Activated CD4-positive, alpha-beta T cell treated with anti-CD3 and anti-CD28 coated beads, Interleukin-2, amount 50 U/mL, for 48 hours (primary cell): ENCODE results near the gene HNRNPL.
"Not testable (repeated sequence)": the region's sequence is repeated elsewhere in the genome, so short reads cannot be mapped to it uniquely, and the experiment has no call there.

Experiments used
- DNase-seq, 2 experiments: peaks; one replicate each; pipeline ENCODE4 v3.0.0-alpha.2; 2020

The HNRNPL gene

DNA sequence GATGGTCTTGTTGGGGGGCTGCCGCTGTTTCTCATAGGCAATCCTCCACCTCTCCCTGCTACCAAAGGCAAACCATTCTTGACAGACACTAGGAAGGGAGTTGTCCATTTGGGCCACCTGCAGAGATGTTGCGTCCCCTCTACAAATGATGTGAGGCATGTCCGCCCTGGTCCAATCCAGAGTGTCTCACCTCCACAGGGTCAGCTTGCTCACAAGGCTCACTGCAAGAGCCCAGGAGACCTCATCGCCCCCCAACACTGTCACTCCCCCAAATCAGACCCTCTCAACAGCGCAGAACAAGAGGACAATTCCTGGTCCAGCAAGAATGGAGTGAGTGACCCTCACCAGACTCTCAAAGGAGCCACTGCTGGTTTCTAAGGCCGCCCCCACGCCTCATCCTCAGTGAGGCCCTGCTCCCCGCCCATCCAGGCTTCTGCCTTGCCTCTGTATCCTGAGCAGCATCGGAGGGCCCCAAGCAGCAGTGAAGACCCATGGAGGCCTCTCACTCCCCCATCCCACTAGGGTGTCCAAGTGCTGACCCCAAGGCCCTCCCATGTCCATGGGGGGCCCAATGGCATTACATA, 6.5 kb downstream of the HNRNPL start:
- DNase-seq = no peak

DNA sequence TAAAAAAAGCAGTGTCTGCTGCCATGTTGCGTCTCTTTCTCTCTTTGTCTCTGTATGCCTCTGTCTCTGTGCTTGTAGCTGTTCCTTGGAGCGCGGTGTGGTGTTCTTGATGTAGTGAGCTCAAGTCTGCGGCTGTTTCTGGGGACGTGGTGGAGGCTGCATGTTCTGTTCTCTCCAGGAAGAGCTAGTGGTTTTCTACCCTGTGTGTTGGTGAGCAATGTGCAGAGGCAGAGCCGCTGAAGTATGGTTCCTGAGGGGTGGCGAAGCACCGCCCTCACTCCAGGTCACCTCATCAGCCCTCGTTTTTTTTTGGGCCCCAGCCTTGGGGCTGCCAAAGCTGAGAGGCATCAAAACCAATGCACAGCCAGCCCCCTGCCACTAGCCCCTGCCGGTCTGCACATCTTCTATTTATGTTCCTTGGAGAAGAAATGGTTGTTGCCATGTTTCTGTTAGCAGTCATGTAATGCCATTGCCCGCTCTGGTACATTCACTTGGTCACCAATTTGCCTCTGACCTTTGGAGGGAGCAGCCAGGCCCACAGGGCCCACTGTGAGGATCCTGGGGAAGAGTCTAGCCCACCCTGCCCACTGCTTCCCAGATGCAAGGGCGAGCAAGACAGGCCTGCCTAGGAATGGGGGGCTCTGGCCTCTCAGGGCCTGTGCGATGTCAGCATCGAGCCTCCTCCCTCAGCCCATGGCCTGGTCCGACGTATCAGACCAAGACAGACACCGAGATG, 7.2 kb downstream of the HNRNPL start:
- DNase-seq = peak; percentile 54 to 68

DNA sequence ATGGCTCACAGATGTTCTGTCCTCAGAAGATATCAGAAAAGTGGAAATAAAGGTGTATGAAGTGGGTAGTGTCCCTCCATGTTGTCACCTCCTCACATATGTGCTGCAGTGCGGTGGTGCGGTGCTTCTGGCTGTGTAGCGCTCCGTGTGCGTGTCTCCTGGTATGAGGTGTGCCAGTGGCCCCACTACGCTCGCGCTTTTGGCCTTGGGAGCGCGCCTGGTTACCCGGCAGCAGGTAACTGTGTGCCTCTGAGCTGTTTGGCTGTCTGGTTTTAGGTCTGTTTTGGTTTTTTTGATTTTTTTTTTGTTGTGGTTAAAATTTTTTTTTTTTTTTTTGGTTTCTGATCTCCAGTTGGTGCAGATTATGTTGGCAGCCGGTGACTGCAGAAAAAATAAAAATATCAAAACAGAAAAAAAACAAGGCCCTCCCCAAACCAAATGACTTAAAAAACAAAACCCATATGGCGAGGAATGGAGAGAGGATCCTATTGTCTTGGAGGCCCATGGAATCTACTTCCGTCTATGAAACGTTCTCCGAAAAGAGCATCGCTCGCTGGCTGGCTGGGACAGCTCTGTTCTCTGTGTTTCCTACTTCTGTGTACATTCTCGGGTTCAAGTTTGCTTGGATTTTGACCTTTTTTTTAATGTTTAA, 7.9 kb downstream of the HNRNPL start:
- DNase-seq = no peak

DNA sequence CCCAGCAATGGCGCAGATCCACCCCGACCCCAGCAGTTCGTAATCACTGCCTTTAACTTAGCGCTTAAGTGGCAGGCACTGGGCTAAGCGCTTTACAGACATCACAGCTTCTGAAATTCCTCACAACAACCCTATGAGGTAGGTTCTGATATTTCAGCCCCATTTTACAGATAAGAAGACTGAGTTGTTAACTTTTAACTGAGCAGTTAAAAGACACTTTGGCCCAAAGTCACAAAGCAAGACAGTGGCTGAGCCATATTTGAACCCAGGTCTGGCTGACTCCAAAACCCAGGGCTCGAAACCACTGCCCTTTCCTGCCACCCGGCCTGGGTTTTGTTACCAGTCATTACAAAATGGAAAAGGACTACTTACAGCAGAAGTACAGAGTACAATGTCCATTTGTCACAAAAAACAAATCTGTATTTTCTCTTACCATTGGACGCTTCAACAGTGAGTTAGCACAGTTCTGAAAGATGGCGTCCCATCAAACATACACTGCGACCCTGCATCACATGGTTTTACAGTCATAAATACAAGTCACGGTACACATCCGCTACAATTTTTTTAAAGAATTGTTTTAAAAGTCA, 8.5 kb downstream of the HNRNPL start:
- no peak for DNase-seq

- no peak for DNase-seq
Observed at GRCh38 chr19:38840583-38840968, 9.2 kb downstream of the HNRNPL start.

DNA sequence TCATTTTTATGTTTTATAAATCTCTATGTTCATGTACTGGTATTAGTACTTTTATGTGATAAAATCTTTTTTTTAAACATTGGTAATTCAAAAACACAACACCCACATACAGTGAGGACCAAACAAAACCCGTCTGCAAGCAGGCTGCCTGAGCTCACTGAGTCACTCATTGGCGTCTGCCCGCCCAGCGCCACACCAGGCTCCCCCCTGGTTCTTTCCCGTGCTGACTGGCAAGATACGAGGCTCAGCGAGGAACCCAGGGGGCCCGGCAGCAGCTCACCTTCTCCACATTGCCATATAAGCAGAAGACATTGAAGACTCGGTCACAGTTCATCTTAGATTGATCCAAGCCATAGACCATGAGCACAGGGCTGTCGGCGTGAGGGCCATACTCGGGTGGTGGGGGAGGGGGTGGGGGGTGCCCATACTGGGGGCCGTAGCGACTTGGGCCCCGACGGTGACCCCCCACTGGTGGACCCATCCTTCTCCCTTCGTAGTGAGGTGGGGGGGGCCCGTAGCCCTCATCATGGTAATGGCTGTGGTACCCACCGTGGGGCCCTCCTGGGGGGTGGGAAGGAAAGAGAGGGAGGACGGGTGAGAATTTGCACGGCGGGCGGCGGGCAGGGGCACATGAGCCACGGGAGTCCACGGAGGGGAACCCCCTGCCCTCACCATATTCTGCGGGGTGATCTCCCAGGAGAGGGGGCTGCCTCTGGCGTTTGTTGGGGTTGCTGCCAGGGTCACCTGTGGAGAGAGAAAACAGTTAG, 9.8 kb downstream of the HNRNPL start:
- no peak for DNase-seq

DNA sequence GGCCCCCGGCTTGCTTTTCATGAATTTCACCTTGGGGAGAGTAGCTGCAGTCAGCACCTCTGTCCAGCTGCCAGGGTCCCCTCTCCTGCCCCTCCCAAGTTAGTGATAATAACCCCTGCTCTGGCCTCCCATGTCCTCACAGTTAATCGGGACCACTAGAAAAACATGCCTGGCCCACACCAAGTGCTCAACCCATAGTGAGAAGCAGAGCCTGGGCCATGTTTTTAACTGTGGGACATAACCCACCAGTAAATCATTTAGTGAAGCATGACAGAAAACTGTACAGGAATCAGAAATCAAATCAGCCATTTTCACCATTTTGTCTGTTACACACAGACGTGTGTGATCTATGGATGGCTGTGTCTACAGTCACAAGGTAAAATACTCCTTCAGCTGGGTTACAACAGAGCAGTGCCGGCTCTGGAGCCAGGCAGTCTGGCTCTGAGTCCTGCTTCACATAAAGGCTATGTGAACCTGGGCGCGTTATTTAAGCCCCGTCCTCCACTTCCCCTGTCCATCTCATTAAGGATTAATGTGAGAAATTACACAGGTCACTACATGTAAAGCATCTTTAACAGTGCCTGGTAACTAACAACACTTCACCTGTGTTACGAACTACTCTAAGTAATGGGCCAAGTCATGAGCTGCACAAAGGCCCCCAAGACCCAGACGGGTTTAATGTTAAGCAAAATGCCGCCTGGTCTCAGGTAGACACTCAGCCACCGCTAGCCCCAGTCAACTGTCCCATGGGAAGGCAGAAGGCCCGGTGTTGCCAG, 10.6 kb downstream of the HNRNPL start:
- no peak for DNase-seq

DNA sequence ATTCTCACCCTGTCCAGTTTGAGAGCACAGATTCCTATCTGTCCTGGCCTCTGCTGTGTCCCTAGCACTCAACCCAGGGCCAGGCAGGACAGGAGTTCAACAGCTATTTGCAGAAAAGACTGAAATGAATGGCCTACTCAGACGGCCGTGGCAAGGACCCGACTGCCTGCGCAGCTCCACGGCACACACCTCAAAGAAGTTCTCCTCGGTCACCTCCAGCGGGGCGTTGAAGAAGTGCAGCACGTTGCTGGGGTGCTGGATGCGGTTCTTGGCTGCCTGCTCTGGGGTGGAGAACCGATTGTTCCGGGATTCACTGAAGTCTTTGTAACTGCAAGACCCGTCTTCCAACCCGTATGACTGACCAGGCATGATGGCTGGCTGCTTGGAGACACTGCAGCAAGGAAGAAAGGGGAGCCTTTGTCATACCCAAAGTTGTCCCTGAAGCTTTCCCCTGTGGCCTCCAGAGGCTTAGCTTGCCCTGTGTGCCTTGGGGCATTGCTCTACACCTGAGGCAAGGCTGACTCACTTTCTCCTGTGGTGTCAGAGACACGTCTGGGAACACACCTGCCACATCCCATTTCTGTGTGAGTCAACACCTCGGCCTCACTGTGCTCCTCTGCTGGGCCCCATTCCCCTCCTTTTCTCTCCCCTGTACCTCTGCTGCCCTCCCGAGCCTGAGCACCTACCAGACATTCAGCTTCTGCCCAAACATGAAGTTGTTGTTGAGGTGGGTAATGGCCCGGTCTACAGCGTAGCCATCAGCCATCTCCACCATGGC, 11.4 kb downstream of the HNRNPL start:
- peak; percentile 64 to 73 for DNase-seq

DNA sequence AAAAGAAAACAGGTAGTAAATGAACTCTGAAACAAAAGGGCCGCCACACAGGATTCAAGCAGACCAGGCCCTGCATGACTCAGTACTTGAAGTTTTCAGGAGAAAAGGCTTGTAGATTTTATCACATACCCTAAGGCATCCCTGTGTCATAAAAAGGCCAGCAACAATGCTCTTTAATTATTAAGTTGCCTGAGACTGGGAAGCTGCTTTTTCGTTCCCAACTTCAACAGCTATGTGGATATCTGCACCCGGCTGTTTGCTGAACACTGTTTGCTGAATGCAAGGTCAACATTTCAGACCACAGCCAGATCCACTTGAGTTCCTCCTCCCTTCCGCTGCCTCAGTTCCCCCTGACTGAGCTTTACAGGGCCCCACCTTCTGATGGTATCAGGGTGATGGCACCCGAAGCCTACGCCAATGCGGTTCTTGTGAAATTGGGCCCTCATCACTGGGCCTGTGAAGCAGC, 12.1 kb downstream of the HNRNPL start:
- DNase-seq = no peak

GRCh38 chr19:38836983-38837626, 12.7 kb downstream of the HNRNPL start:
- DNase-seq = no peak

GRCh38 chr19:38836159-38836982, 13.4 kb downstream of the HNRNPL start:
- DNase-seq = no peak

- DNase-seq = no peak
Observed at GRCh38 chr19:38834590-38834989, 15.2 kb downstream of the HNRNPL start.

DNA sequence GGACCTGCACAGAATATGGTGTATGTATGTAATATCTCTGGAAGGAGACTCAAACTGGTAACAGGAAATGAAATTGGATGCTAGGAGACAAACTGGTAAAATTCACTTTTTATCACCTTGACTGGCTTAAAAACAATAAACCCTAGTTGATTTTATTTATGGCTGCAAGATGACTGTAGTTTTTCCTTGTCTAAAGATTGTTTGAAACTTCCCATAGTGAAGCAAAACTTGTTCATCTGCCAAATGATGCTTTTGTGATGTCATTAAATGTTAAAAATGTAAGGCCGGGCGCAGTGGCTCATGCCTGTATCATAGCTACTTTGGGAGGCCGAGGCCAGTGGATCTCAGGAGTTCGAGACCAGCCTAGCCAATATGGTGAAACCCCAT, 15.7 kb downstream of the HNRNPL start:
- DNase-seq = no peak

DNA sequence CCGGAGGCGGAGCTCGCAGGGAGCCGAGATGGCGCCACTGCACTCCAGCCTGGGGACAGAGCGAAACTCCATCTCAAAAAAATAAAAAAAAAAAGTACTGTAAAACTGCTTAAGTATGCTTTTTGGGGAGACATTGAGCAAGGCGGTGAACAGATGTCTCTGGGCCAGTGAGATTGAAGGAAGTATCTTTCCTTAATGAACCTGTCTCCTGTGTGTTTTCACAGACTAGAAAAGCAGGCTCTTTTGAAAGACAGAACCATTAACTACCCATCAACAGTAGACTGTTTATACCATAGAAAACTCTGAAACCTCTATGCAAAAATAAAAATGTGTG, 16.7 kb downstream of the HNRNPL start:
- no peak for DNase-seq

GRCh38 chr19:38831142-38831605, 18.6 kb downstream of the HNRNPL start:
- DNase-seq = peak; percentile 37 to 58

DNA sequence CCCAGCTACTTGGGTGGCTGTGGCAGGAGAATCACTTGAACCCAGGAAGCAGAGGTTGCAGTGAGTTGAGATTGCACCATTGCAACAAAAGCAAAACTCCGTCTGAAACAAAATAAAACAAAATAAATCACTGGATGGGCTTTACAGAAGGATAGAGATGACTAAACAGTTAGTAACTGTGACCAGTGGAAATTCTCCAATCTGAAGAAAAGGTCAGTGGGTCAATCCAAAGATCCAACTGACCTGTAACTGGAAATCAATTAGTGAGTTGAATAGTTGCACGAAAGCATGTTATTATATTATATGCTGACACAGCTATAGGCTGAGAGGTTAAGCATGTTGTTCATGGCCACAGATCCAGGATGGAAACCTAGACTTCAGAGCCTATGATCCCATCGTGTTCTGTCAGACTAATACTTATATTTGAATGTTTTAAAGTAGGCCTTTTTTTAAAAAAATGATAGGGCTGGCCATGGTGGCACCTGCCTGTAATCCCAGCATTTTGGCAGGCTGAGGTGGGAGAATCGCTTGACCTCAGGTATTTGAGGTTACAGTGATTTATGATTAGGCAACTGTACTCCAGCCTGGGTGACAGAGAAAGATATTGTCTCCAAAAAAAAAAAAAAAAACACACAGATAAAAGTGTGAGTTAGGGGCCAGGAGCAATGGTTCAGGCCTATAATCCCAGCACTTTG, 19.6 kb downstream of the HNRNPL start:
- no peak for DNase-seq

DNA sequence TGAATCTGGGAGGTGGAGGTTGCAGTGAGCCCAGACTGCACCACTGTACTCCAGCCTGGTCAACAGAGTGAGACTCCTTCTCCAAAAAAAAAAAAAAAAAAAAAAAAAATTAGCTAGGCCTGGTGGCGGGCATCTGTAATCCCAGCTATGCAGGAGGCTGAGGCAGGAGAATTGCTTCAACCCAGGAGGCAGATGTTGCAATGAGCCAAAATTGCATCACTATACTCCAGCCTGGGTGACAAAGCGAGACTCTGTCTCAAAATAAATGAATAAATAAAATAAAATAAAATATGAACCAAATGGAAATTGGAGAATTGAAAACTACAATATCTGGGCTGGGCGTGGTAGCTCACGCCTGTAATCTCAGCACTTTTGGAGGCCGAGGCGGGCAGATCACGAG, 20.6 kb downstream of the HNRNPL start:
- not testable (repeated sequence) for DNase-seq

DNA sequence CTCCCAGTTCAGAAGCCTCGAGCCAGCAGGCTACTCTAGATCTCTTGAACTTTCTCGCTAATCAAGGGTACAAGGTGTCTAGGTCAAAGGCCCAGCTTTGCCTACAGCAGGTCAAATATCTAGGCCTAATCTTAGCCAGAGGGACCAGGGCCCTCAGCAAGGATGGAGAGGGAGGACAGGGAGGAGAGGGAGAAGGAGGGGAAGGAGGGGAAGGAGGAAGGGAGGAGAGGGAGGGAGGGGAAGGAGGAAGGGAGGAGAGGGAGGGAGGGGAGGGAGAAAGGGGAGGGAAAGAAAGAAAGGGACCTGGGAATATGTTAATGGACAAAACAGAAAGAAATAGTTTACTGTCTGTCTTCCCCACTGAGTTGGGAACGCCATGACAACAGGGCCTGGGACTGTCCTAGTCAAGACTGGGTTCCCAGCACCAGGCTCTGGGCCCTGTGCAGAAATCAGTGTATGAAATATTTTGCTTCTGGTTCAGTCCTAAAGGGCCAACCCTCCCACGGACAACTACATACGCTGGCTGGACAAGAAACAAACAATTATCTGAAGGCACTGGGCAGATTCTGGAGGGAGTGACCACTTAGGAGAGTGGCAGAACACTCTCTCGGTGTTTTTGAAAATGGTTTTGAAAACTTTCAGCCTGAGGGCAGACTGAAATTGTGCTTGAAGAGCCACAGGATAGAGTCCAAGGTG, 22.8 kb downstream of the HNRNPL start:
- DNase-seq = no peak

GRCh38 chr19:38825936-38826335, 23.9 kb downstream of the HNRNPL start:
- not testable (repeated sequence) for DNase-seq
